ENCODE measurements around the gene DUS4L. TPM values are rescaled to one million over a fixed set of nuclear protein-coding genes. Genes with fewer than 3 reads are reported as not detected.

DUS4L gene
- total and polyA plus RNA-seq, 2 donors (not counting 3 experiments of a cell fraction or from before 2014, with no cell fraction given): 2.5 to 9.6 TPM

- CTCF ChIA-PET: interaction anchor here (1.4 kb wide), 1 partner anchor 286 kb away, joined by 4 read pairs; no protein-coding TSS in a partner anchor
- H3K4me2 ChIP-seq (ENCODE audit: insufficient read depth, low read length): no peak overlapping the region
- dilution Hi-C loops (cut with MboI; ENCODE audit: extremely low pct_ligation_motif_present, low sequenced_read_pairs) (no loop called here), intact Hi-C loops (cut with micrococcal nuclease) (no loop called here)
- H2AFZ ChIP-seq (ENCODE audit: low read depth, low read length): no peak overlapping the region
- no peaks in the 10 kb centered on the region for H3K27me3 ChIP-seq (ENCODE audit: control insufficient read depth in 2 of 2, insufficient read depth in 2 of 2, low read length in 2 of 2)
- no peak for TF ChIP-seq CTCF (IDR thresholded peaks at IDR 0.05; ENCODE audit: extremely low read depth in 1 of 2, insufficient read depth in 1 of 2, low read depth in 1 of 2, low read length in 2 of 2)
- no peak for TF ChIP-seq JUN (IDR thresholded peaks at IDR 0.05; ENCODE audit: borderline replicate concordance, insufficient read depth, insufficient read length, low read depth)
- no peak for TF ChIP-seq GATA2 (IDR thresholded peaks at IDR 0.05; ENCODE audit: insufficient read depth, insufficient read length, low read depth, low read length)
- TF ChIP-seq POLR2A (IDR thresholded peaks at IDR 0.05; ENCODE audit: low read depth, low read length): no peak
- no peak for TF ChIP-seq MYC (IDR thresholded peaks at IDR 0.05; ENCODE audit: low read depth, low read length)
- no peak for TF ChIP-seq FOS (IDR thresholded peaks at IDR 0.05; ENCODE audit: borderline replicate concordance, insufficient read depth, low read length)
- TF ChIP-seq MAX (IDR thresholded peaks at IDR 0.05; ENCODE audit: insufficient read depth, insufficient read length): no peak
- no peak for TF ChIP-seq EZH2 (IDR thresholded peaks at IDR 0.05; ENCODE audit: borderline replicate concordance, low read depth, low read length, severe bottlenecking)
- no peak for TF ChIP-seq POLR2AphosphoS5 (IDR thresholded peaks at IDR 0.05; ENCODE audit: insufficient read depth, low read depth, low read length)
- H3K4me3 ChIP-seq (replicated peaks in 1 of 3; ENCODE audit: insufficient read depth in 1 of 3, low read depth in 1 of 3, low read length in 3 of 3): no peak overlapping the region
- no peaks in the 10 kb centered on the region for H4K20me1 ChIP-seq (replicated peaks; ENCODE audit: control insufficient read depth, extremely low read depth, insufficient read depth, low read length)
- POLR2A ChIA-PET: no interaction called here
- no peak for DNase-seq (ENCODE audit: low read depth, low spot score)
- H3K9ac ChIP-seq (replicated peaks; ENCODE audit: extremely low read depth, insufficient read depth, low read length): no peak overlapping the region
- H3K79me2 ChIP-seq (ENCODE audit: control insufficient read depth, insufficient read depth, low read length): peaks cover 58% of the 10 kb centered on the region
- FAIRE-seq: no peak
- H3K9me3 ChIP-seq (replicated peaks; ENCODE audit: control insufficient read depth, insufficient read depth, low read length): no peaks in the 10 kb centered on the region
- H3K36me3 ChIP-seq (ENCODE audit: control insufficient read depth in 2 of 2, extremely low read depth in 1 of 2, insufficient read depth in 2 of 2, low read length in 2 of 2): peaks cover 7 to 23% of the 10 kb centered on the region in 2 experiments
- peaks cover 14% of the 10 kb centered on the region for H3K4me1 ChIP-seq (ENCODE audit: control insufficient read depth, extremely low read depth, insufficient read depth, low read length)
- H3K27ac ChIP-seq (ENCODE audit: insufficient read depth, low read depth, low read length): no peak overlapping the region
- BruUV-seq (replicated peaks): no TSS peak
- H3K9me1 ChIP-seq (replicated peaks; ENCODE audit: control insufficient read depth, extremely low read depth, insufficient read depth, low read length): peaks cover 3% of the 10 kb centered on the region
These were observed 24.9 kb downstream of the DUS4L start for GRCh38 chr7:107588529-107589130.

Measured in endothelial cell of umbilical vein (primary cell).